H1 (cell line): ENCODE measurements around the gene ANKRD65. TPM values are rescaled to one million over a fixed set of nuclear protein-coding genes. Genes with fewer than 3 reads are reported as not detected.
A peak's percentile ranks its signal among the peaks of the same experiment; 100 is the strongest.

ENCODE experiments used
- CREB1 ChIP-seq: IDR thresholded peaks from 2 replicates; pipeline ENCODE4 v1.6.1; 2012; ENCODE audit warnings: inconsistent platforms
- FOSL1 ChIP-seq: IDR thresholded peaks from 2 replicates; pipeline ENCODE4 v1.6.1; 2011; ENCODE audit warnings: mild to moderate bottlenecking, low read depth, low read length, moderate library complexity; ENCODE audit not compliant: insufficient read depth
- JUN ChIP-seq: IDR thresholded peaks from 2 replicates; pipeline ENCODE4 v1.6.1; 2011; ENCODE audit warnings: low read depth, mild to moderate bottlenecking, improper control_type of control experiment, low read length
- SIN3A ChIP-seq, 2 experiments: IDR thresholded peaks in 1 of 2; conservative IDR thresholded peaks in 1 of 2; 2 replicates each; pipeline ENCODE4 v1.6.1; 2011 to 2012; ENCODE audit warnings: low read length in 2 of 2, improper control_type of control experiment in 1 of 2, low read depth in 1 of 2, mild to moderate bottlenecking in 1 of 2
- SIRT6 ChIP-seq: IDR thresholded peaks from one replicate; pipeline ENCODE4 v1.7.1; 2012; ENCODE audit warnings: low read length, inconsistent platforms
- SRF ChIP-seq: IDR thresholded peaks from 2 replicates; pipeline ENCODE4 v1.6.1; 2011; ENCODE audit warnings: mild to moderate bottlenecking, low read depth, low read length, moderate library complexity
- YY1 ChIP-seq: IDR thresholded peaks from 2 replicates; pipeline ENCODE4 v1.6.1; 2011; ENCODE audit warnings: low read depth, mild to moderate bottlenecking, low read length
- polyA plus RNA-seq, 7 experiments: library from polyadenylated mRNA; depleted of rRNA in 3 of 7; stranded (reverse) in 5 of 7; unstranded in 2 of 7; fragments of >200 nt in 5 of 7; fragments of 200-250 nt in 2 of 7; gene quantifications; 1 replicate in 5 of 7; 2 replicates in 1 of 7; 4 replicates in 1 of 7; pipeline versions ENCODE4 v1.2.1 to v1.2.3, GENCODE V29; 2011 to 2013; ENCODE audit warnings: missing spikeins in 2 of 7, mixed read lengths in 2 of 7
- total RNA-seq: library from RNA; stranded (reverse); fragmentation: NEBNext Ultra II Directional; extraction: Animal tissue kit (Norgen Biotek cat#: 25700); gene quantifications from 2 replicates; pipeline ENCODE4 v1.2.1, GENCODE V29; 2021
- TF ChIP-seq, protein P1 (sequence below): IDR thresholded peaks from 2 replicates; pipeline ENCODE4 v1.6.1; 2011; ENCODE audit warnings: low read length, improper control_type of control experiment
- TF ChIP-seq, protein P2 (sequence below): IDR thresholded peaks from 2 replicates; pipeline ENCODE4 v1.6.1; 2011; ENCODE audit warnings: low read depth, mild to moderate bottlenecking, low read length; ENCODE audit not compliant: insufficient read depth

Gene ANKRD65
- total and polyA plus RNA-seq, 2 of the 8 experiments (the other 6 are each of a cell fraction or from before 2014, with no cell fraction given): 1.8 to 2.0 TPM

DNA sequence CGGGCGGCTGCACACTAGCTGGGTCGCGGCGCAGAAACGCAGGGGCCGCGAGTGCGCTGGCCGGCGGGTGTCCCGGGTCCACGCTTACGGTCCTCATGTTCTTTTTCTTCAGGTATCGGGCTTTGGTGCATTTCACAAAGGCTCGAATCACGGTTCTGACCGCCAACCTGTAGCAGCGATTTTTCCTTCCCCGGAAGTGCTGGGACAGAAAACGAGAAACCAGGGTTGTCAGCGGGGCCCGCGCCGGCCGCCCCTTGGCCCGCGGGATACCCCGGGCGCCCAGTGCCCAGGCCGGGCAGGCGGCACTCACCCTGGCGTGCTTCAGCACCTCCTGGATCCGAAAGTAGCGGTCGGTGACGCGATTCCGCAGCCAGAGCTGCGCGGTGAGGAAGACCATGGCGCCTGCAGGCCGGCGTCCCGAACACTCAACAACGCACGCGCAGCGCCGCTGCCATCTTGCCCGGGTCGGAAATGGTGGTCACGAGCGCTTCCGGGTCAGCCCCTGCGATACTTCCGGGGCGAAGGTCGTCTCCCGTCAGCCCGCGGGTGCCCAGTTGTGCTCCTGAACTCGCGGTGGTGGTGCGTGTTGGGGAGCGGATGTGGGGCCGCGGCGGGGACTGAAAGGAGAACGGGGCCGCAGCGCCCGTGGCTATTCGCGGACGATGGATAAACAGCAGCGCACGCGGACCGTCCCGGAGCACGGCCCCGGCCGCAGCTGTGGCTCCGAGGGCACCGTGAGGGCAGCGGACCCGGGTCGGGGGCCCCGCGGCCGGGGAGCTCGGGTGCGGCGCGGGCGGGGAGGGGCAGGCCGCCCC lies 14.0 kb downstream of the ANKRD65 start, which contains the start of gene MRPL20 (continued):
- TF ChIP-seq, protein P1, sequence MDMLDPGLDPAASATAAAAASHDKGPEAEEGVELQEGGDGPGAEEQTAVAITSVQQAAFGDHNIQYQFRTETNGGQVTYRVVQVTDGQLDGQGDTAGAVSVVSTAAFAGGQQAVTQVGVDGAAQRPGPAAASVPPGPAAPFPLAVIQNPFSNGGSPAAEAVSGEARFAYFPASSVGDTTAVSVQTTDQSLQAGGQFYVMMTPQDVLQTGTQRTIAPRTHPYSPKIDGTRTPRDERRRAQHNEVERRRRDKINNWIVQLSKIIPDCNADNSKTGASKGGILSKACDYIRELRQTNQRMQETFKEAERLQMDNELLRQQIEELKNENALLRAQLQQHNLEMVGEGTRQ: no peak
- TF ChIP-seq SIN3A (conservative IDR thresholded peaks at IDR 0.05 in 1 of 2, IDR thresholded peaks at IDR 0.05 in 1 of 2; ENCODE audit: low read depth in 1 of 2, low read length in 2 of 2) (peak; percentile 75 to 83; a peak in 3 of 4 replicates), SRF (no peak), JUN (no peak), FOSL1 (no peak), CREB1 (peak; percentile 60), SIRT6 (no peak), YY1 (peak; percentile 97)
- TF ChIP-seq, protein P2, sequence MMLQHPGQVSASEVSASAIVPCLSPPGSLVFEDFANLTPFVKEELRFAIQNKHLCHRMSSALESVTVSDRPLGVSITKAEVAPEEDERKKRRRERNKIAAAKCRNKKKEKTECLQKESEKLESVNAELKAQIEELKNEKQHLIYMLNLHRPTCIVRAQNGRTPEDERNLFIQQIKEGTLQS: no peak
